HL-60 (cell line): ENCODE results near the gene CRISP1.

Experiments used
- CTCF ChIP-seq: IDR thresholded peaks from one replicate; pipeline ENCODE4 v1.5.1; 2011; ENCODE audit warnings: low read length, control low read depth, inconsistent platforms; ENCODE audit not compliant: insufficient read depth
- GABPA ChIP-seq: IDR thresholded peaks from 2 replicates; pipeline ENCODE4 v1.6.1; 2012; ENCODE audit warnings: low read depth
- POLR2AphosphoS5 ChIP-seq: IDR thresholded peaks from 2 replicates; pipeline ENCODE4 v1.6.1; 2012; ENCODE audit warnings: low read depth
- REST ChIP-seq: IDR thresholded peaks from 2 replicates; pipeline ENCODE4 v1.6.1; 2012; ENCODE audit warnings: low read depth; ENCODE audit not compliant: insufficient replicate concordance
- SPI1 ChIP-seq: IDR thresholded peaks from 2 replicates; pipeline ENCODE4 v1.6.1; 2012; ENCODE audit warnings: low read depth, mild to moderate bottlenecking, borderline replicate concordance

- TF ChIP-seq SPI1 (no peak), CTCF (no peak), REST (no peak), POLR2AphosphoS5 (no peak), GABPA (no peak)
Observed at GRCh38 chr6:49890988-49891387, 24.7 kb upstream of the CRISP1 start.
